ENCODE measurements around the gene TNS3.
"Not testable (repeated sequence)": the region's sequence is repeated elsewhere in the genome, so short reads cannot be mapped to it uniquely, and the experiment has no call there.

Gene TNS3

GRCh38 chr7:47581804-47582763 lies at the start of gene TNS3:
TSS of gene TNS3 (minus strand) at chr7:47582111. CDS start at chr7:47439636, 142,475 bp downstream.
- DNase-seq, result no peak

- no peak for DNase-seq
These were observed 49.8 kb upstream of the TNS3 start for GRCh38 chr7:47631711-47632110.

GRCh38 chr7:47627580-47628283 lies 45.8 kb upstream of the TNS3 start:
- no peak for DNase-seq

GRCh38 chr7:47625861-47626715 lies 44.2 kb upstream of the TNS3 start:
- DNase-seq, result no peak

- no peak for DNase-seq
These were observed 42.8 kb upstream of the TNS3 start for GRCh38 chr7:47624689-47625088.

- DNase-seq, result no peak
These were observed 41.2 kb upstream of the TNS3 start for GRCh38 chr7:47622946-47623640.

- no peak for DNase-seq
These were observed 40.7 kb upstream of the TNS3 start for GRCh38 chr7:47622586-47622945.

GRCh38 chr7:47621979-47622561 lies 40.2 kb upstream of the TNS3 start:
- no peak for DNase-seq

- no peak for DNase-seq
These were observed 39.4 kb upstream of the TNS3 start for GRCh38 chr7:47621347-47621746.

- no peak for DNase-seq
These were observed 37.9 kb upstream of the TNS3 start for GRCh38 chr7:47619806-47620205.

- no peak for DNase-seq
These were observed 35.2 kb upstream of the TNS3 start for GRCh38 chr7:47617131-47617530.

- no peak for DNase-seq
These were observed 32.5 kb upstream of the TNS3 start for GRCh38 chr7:47614450-47614849.

GRCh38 chr7:47611045-47611511 lies 29.2 kb upstream of the TNS3 start:
- DNase-seq, result no peak

GRCh38 chr7:47610506-47611044 lies 28.7 kb upstream of the TNS3 start:
- no peak for DNase-seq

GRCh38 chr7:47609803-47610452 lies 28.0 kb upstream of the TNS3 start:
- DNase-seq, result no peak

- not testable (repeated sequence) for DNase-seq
These were observed 24.7 kb upstream of the TNS3 start for GRCh38 chr7:47606593-47607046.

GRCh38 chr7:47605816-47606575 lies 24.1 kb upstream of the TNS3 start:
- DNase-seq, result no peak

GRCh38 chr7:47604496-47604890 lies 22.6 kb upstream of the TNS3 start:
- DNase-seq, result no peak

- not testable (repeated sequence) for DNase-seq
These were observed 21.8 kb upstream of the TNS3 start for GRCh38 chr7:47603514-47604255.
